ENCODE measurements around the gene OGFOD3.
"Not testable (repeated sequence)": the region's sequence is repeated elsewhere in the genome, so short reads cannot be mapped to it uniquely, and the experiment has no call there.

OGFOD3 gene, protein sequence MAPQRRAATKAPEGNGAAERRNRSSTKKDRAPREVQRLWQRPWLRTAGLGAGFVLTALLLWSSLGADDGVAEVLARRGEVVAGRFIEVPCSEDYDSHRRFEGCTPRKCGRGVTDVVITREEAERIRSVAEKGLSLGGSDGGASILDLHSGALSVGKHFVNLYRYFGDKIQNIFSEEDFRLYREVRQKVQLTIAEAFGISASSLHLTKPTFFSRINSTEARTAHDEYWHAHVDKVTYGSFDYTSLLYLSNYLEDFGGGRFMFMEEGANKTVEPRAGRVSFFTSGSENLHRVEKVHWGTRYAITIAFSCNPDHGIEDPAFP

DNA sequence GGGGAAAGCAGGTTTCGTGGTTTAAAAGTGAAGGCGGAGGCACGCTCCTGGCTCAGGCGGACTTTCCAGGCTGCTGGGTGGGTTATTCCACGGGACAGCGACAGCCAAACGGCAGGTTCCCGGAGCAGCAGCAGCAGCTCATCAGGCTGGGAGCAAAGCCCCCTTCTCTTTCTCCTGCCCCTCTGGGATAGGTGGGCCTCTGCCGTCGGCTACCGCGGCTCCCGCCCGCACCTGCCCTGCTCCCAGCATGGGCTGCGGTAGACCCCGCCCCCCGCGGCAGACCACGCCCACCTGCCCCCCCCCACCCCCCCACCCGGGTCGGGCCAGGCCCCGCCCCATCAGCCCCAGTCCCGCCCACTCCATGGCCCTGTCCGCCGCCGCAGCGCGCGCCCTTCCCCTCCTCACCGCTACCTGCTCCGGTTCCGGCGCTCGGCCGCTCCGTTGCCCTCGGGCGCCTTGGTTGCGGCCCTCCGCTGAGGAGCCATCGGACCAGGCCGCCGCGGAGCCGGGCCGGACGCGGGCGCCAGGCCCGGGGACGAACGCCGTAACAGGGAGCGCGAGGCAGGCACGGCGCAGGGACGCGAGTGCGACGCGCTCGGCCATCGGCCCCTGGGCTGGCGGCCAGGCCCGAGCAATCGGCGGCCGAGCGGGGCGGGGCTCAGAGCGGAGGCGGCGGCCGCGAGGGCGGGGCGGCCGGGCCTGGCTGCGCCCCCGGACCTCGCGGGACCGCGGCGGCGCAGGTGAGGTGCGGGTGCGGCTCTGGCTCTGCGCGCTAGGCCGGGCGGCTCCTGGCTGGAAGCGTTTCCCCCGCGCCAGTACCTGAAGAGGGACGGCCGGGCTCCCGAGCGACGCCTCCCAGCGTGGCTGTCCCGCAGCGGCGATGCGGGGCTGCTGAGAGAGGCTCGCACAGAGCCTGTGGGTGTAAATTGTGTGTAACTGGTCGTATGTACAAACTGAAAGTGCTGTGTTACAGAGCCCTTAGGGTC is at the start of gene OGFOD3, which contains the start of gene HEXD:
Gene OGFOD3, minus strand, starts transcription at position 586 of the 986 bp plus-strand sequence. Its CDS starts 101 bp downstream, at position 485.
Gene HEXD, plus strand, starts transcription at position 347 of the 986 bp plus-strand sequence. CDS start 1,453 bp downstream, outside the sequence.
- DNase-seq, result peak; percentile 84

DNA sequence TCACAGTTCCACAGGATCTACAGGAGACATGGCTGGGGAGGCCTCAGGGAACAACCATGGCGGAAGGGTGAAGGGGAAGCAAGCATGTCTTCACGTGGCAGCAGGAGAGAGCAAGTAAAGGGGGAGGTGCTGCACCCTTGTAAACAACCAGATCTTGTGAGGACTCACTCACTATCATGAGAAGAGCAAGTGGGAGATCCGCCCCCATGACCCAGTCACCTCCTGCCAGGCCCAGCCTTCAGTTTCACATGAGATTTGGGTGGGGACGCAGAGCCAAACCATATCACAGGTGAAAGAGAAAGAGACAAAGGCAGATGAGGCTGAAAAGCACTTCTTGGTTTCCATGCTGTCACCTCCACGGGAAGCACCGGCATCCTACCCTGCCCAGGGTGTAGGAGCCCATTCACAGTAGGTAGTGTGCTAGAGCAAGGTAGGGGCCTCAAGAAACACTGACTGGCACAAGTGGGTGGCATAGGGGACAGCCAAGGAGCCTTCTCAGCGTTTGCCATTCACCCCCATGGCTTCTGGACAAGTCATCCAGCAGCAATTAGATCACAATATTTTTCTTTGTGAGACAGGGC is 46.7 kb upstream of the OGFOD3 start:
- DNase-seq, result peak; percentile 38

DNA sequence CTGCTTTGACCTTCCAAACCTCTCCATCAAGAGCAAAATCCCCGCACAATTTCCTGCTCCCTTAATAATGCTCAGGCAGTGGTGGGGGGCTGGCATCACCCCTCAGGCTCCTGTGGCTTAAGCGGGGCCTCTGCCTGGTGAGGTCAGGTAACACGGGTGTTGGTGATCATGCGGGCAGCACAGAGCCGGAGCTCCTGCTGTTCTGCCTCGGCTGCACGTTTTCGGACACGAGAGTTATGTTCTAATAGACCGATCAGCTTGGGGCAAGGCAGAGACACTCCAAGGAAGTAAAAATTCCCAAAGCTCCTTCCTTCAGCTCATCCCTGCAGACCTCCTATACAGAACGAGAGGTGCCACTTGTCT is 46.2 kb upstream of the OGFOD3 start:
- DNase-seq, result no peak

DNA sequence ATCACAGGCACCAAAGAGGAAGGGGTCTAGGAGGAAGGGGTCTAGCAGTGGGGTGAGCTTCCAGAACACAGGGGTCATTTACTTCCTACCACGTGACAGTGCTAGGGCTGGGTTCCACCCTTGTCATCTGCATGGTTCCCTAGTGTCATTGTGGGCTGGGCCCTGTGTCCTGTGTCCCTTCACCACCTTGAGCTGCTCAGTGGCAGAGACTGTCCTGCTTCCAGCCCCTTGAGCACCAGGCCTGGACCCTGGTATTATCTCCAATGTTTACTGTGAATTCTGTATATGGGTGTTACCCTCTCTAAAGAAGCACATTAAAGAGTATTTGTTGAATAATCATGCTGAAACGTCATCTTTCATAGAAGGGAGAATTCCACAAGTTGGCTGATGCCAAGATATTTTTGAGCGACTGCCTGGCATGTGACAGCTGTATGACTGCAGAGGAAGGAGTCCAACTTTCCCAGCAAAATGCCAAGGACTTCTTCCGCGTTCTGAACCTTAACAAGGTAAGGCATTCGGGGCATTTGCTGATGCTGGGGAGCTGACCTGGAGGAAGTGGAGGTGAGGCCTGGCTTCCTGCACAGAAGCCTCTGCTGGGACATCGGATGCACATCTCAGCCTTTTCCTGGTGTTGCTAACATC is 45.7 kb upstream of the OGFOD3 start:
- DNase-seq, result no peak

DNA sequence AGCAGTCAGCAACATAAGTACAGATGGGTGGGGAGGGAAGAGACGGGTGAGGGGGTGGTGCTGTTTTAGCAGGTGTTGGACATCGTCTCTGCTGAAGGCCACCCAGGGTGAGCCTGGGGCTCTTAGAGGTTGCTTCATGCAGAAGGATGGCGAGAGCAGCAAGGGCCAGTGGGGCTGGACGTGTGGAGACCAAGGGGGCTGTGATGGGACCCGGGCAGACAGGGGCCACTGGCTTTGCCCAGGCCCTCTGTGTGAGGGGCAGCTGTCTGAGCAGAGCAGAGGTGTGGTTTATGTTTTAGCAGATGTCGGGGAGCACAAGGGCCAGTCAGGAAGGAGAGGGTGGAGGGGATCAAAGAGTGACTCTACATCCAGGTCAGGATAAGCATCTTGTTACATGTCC is 45.0 kb upstream of the OGFOD3 start:
- DNase-seq, result no peak

DNA sequence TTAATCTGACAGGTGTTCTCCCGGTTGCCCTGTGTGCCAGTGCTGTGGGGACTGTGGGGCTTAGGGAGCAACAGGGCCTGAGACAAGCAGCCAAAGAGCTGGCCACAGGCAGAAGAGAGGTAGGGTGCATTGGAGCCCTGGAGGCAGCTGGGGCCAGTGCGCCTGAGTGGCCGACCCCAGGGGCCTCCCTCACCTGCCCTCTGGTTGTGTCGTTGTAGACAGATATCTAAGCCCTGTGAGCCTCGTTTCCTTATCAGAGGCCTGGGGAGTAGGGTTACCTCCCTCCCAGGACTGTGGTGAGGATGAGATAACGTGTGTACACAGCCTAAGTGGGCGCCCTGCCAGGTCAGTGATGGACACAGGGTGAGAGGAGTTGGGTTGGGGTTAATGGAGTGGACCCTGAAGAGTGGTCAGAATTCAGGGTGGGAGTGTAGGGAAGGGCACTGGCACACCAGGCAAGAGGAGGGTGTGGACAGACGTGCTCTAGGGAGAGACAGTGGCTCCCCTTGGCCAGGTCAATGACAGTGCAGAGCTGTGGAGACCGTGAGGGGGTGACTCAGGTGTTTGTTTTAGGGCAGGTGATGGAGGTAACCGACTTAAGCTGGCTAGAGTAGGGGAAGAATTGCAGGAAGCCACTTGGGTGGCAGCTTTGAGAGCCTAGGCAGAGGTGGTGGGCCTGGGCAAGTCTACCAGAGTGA is 43.6 kb upstream of the OGFOD3 start:
- no peak for DNase-seq

DNA sequence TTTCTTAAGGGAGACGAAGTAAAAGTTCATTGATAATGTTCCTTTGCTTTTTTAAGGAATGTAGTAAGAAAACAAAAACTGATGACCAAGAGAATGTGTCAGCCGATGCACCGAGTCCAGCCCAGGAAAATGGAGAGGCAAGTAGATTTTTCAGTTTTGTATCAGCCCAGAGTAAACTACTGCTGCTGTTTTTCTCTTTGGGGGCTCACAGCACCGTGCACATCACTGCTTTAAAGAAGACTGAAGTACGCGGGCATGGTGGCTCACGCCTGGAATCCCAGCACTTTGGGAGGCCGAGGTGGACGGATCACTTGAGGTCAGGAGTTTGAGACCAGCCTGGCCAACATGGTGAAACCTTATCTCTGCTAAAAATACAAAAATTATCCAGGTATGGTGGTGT is 41.5 kb upstream of the OGFOD3 start:
- DNase-seq, result not testable (repeated sequence)

DNA sequence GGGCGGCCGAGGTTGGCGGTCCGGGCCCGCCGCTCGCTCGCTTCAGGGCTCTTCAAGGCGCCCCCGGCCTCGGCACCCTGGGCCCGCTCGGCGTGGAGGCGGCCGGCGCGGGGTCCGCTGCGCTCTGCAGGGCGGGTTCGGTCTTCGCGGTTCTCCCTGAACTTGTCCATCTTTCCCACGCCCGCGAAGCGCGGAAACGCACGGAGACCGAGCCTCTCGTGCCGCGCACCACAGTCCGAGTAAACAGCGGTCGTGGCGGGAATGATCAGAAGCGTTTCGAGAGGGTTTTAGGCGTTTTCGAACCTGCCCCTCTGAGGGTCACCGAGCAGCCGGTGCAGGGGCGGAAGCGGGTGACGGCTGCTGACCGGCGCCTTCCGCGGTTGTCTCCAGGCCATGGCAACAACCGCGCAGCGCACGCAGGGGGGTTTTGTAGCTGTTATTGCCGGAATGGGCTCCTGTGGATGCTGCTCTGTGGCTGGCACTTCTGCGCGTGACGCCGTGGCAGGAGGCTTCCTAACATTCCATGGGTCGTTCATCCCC is 40.6 kb upstream of the OGFOD3 start:
- DNase-seq, result no peak

DNA sequence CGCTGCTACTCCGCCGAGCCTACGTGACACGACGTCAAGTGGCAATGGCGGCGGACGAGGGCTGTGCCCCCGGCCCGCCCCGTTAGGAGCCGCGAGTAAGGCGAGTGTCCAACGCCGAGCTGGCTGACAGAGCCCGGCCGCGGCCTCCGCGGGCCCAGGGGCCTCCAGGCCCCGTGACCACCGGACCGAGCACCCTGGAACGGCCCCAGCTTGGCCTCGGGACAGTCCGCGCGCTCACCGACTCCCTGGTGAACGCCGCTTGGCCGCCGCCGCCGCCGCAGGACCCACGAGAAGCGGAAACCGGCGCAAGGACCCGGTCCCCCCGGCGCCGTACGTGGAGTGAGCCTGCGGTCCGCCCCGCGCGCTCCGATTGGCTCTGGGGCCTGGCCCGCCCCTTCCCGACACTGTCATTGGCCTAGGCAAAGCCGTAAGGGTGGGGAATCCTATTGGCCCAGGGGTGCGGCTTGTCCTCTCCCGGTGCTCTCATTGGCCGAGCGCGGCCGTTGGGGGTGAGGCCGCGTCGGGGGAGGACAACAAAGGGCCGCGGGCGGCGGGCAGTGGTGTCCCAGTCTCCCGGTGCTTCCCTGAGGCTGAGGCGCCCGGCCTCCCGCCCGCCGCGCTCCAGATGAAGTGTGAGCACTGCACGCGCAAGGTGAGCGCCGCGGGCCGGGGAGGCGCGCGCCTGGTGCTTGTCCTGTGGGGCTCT is 39.9 kb upstream of the OGFOD3 start, which contains the start of gene NARF:
Gene NARF, plus strand, starts transcription at position 563 of the 706 bp plus-strand sequence. Its CDS starts 63 bp downstream, at position 626.
- DNase-seq, result peak; percentile 94

DNA sequence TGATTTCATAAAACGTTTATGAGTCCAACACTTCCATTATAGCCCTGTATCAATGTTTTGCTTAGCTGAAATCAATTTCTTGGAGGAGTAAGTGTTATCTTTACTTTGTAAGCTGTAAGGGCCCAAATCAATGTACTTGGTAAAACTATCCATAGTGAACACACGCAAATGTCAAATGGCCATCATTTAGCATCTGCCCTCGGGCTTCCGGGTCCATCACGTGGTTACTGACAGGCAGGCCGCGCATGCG is 39.5 kb upstream of the OGFOD3 start:
- DNase-seq, result no peak

DNA sequence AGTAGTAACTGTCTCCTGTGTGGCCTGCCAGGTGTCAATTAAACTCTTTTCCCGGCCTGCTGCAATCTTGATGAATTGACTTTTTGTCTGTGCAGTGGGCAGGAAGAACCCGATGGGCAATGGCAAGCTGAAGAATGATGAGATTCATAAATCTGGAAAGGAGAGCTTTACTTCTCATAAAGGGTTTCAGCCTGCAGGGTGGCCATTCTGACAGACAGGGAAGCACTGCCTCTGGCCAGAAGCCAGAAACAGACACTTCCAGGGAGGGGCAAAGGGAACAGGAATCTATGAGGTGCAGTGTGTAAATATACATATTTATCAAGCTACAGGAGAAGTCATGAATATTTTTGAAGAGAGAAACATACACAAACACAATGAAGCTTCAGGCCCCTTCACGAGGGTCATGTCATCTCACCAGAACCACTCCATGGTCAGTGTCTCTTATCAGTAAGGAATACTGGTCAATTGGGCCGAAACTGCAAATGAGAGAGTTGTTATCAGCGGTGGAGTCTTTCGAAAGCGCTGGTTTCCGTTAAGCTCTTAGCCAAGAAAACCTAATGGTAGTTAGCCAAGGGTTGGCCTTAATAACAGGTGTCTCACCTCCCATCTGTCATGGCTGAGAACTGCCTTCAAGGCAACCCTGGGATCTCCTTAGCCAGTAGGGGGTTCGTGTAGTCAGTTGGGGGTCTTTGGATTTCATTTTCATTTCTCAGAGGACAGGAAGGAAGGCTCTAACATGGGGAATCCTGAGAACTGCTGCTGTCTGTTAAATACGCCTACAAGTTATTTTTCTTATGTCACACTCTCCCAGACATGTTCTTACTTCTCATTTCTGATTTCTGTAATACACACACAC is 38.9 kb upstream of the OGFOD3 start:
- DNase-seq, result no peak

DNA sequence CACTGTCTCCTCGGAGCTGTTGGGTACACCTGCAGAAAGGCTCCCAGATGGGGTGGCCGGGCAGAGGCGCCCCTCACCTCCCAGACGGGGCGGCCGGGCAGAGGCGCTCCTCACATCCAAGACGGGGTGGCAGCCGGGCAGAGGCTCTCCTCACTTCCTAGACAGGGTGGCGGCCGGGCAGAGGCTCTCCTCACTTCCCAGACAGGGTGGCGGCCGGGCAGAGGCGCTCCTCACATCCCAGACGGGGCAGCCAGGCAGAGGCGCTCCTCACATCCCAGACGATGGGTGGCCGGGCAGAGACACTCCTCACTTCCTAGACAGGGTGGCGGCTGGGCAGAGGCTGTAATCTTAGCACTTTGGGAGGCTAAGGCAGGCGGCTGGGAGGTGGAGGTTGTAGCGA is 35.3 kb upstream of the OGFOD3 start:
- not testable (repeated sequence) for DNase-seq

DNA sequence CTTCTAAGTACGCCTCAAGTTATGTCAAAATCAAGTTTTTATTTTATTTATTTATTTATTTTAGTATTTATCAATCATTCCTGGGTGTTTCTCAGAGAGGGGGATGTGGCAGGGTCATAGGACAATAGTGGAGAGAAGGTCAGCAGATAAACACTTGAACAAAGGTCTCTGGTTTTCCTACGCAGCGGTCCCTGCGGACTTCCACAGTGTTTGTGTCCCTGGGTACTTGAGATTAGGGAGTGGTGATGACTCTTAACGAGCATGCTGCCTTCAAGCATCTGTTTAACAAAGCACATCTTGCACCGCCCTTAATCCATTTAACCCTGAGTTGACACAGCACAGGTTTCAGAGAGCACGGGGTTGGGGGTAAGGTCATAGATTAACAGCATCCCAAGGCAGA is 34.8 kb upstream of the OGFOD3 start:
- DNase-seq, result not testable (repeated sequence)

DNA sequence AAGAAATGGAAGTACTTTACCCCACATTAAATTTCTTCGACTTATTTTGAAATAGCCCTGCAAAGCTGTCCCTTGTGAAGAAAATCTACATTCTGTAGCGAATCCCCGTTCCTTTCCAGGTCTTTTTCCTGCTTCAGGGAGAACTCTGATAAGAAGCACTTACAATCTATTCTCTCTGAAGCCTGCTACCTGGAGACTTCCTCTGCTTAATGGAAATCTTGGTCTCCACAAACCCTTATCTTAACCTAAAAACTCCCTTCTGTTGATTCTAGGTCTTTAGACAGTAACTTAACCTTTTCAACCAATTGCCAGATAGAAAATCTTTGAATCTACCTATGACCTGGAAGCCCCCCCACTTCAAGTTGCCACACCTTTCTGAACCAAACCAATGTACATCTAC is 33.8 kb upstream of the OGFOD3 start:
- DNase-seq, result no peak

DNA sequence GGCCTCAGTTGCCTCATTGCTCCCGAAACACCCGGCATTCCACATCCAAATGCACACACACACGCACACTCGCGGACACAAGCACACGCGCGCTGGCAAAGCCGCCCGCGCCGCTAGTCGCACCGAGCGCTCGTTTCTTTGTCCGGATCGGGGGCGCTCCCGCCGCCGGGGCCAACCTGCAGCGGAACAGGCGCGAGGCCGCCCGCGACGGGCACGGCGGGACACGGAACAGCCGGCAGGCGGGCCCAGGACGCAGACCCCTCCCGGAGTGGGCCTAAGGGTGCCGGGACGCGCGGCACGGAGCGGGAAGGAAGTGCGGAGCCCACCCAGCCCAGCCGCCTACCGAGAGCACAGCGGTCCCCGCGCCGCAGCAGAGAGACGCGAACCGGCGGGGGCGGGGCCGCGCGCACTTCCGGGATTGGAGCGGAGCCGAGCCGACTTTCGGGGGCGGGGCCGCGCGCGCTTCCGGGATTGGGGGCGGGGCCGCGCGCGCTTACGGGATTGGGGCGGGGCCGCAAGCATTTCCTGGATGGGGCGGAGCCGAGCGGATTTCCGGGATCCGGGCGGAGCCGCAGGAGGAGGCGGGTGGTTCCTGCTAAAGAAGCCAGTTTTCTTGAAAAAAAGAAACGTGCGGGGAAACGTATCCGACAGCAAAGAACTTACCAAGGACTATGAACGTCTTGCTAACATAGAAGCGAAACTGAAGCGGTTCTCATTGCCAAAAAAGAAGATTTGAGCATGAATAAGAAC is 32.1 kb upstream of the OGFOD3 start, which contains the start of gene CYBC1:
Gene CYBC1, minus strand, starts transcription at position 396 of the 750 bp plus-strand sequence. CDS start 1,498 bp downstream, outside the sequence.
- peak; percentile 96 for DNase-seq

DNA sequence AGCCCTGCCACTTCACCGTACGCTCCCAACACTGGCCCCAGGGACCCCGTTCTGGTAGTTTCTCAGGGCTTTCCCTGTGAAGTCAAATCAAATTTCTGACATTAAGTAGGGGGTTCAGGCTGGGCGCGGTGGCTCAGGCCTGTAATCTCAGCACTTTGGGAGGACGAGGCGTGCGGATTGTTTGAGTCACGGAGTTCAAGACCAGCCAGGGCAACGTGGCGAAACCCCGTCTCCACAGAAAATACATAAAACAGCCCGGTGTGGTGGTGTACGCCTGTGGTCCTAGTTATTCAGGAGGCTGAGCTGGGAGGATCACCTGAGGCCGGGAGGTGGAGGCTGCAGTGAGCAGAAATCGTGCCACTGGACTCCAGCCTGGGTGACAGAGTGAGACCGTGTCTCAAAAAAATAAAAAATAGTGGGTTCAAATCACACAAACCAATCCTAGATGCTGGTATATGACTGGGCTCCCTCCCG is 31.5 kb upstream of the OGFOD3 start:
- DNase-seq, result peak; percentile 51

DNA sequence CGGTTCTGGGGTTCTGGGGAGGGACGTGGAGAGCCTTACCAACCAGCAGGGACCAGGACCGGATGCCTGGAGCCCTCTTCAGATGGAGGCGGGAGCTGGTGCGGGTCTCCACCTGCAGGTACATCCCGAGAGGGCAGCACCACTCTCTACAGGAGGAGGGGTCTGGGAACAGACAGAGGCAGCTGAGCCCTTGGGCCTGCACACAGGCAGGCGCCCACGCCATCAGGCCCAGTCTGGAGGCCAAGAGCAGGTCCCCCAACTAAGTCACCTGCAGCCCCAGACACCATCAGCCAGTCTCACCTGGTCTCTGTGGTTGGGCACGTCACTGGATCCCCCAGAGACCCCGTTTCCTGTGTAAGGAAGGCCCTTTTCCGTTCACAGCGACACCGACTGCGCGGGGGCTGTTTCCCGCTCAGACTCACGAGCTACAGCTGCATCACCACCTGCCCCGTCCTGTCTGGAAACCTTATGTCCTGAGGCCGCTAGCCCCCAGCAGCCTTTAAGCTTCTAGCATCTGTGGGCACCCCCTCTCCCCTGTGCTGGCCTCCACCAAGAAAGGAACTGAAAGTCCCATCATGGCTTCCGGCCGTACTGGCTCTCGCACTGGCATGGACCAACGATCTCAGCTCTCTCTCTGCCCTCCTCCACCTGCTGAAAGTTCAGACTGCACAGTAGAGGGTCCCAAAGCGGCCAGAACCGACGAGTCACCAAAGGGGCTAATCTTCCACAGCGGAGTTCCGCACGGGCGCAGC is 30.9 kb upstream of the OGFOD3 start:
- DNase-seq, result peak; percentile 55

DNA sequence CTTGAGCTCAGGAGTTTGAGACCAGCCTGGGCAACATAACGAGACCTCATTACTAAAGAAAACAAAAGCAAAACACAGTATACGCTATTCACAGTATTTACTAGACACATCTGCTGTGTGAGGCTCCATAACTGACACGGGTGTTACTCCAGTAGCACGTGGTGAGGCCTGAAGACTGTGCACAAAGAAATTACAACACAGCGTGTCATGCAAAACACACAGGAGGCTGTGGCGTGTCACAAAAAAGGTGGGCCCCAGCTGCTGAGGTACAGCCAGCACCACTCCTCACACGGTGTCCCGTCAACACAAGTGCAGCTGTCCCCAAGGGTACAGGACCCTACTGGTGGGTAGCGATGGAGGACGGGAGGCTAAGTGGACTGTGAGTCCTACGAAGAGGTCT is 29.5 kb upstream of the OGFOD3 start:
- DNase-seq, result no peak

DNA sequence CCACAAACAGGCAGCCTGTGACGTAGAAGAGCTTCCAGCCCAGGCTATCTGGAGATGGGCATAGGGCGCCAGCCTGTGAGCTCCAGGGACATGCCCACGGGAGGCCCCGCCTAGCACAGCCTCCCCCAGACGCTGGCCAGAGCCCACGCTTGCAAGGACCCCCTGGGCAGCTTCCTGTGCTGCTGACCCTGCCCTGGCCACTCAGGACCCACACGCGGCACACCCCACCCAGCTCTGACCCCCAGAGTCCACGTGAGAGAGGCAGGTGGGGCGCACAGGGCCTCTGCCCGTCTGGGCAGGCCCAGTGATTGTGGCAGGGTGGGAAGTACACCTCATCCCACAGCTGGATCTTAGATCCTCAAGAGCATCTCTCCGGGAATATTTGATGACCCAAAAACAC is 28.3 kb upstream of the OGFOD3 start:
- no peak for DNase-seq

Data from stimulated activated CD4-positive, alpha-beta T cell treated with anti-CD3 and anti-CD28 coated beads, Interleukin-4, amount 100 ng/mL, for 1 hour (primary cell).